ENCODE results near the gene GCK.

The GCK gene

DNA sequence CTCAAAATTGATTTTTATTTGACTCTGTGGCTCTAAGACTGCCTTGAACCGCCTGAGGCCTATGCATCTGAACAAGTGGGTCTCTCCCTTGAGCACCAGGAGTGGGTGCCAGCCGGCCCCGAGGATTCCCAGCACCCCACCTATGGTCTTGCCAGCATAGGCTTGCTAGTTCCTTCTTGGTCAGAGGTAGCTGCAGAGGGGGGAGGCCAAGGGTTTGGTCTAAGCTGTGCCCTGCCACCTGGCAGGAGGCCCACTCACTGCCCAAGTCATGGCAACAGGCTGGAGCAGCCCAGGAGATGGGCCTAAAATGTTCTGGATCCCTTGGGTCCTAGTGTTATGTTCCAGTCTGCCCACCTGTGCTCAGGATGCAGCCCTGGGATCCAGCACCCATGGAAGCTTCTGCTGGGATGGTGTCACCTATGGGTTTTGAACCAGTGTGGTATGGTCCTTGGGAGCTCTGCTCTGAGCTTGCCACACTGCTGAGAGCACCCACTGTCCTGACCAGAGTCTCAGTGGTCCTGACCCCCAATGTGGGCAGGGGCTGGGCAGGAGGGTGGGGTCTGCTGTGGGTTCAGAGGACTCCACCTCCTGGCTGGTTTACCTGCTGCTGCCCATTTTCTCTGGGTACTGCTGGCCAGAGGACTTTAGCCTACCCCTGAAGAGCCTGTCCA is 24.1 kb upstream of the GCK start:
- ATAC-seq: no peak; the same call in 2 of the 3 replicates
- no peak for TF ChIP-seq OSR1 (CRISPR knock-in tag; IDR thresholded peaks at IDR 0.05)
- TF ChIP-seq, protein P1, sequence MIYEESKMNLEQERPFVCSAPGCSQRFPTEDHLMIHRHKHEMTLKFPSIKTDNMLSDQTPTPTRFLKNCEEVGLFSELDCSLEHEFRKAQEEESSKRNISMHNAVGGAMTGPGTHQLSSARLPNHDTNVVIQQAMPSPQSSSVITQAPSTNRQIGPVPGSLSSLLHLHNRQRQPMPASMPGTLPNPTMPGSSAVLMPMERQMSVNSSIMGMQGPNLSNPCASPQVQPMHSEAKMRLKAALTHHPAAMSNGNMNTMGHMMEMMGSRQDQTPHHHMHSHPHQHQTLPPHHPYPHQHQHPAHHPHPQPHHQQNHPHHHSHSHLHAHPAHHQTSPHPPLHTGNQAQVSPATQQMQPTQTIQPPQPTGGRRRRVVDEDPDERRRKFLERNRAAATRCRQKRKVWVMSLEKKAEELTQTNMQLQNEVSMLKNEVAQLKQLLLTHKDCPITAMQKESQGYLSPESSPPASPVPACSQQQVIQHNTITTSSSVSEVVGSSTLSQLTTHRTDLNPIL (CRISPR knock-in tag; IDR thresholded peaks at IDR 0.05; ENCODE audit: low read depth): no peak
- TF ChIP-seq ESRRG (CRISPR knock-in tag; IDR thresholded peaks at IDR 0.05): no peak
- TF ChIP-seq TOX (CRISPR knock-in tag; IDR thresholded peaks at IDR 0.05; ENCODE audit: borderline replicate concordance): no peak
- no peak for TF ChIP-seq ZNF565 (CRISPR knock-in tag; conservative IDR thresholded peaks at IDR 0.05; ENCODE audit: low read depth)
- TF ChIP-seq TSHZ2 (CRISPR knock-in tag; IDR thresholded peaks at IDR 0.05): no peak
- TF ChIP-seq POU6F1 (CRISPR knock-in tag; IDR thresholded peaks at IDR 0.05; ENCODE audit: borderline replicate concordance, low read depth): no peak
- no peak for TF ChIP-seq ISL1 (CRISPR knock-in tag; IDR thresholded peaks at IDR 0.05)
- TF ChIP-seq GLIS3 (CRISPR knock-in tag; IDR thresholded peaks at IDR 0.05): no peak

GRCh38 chr7:44212581-44213184 is 23.4 kb upstream of the GCK start:
- no peak for ATAC-seq

More at GRCh38 chr7:44212581-44213184, 23.4 kb upstream of the GCK start:
- TF ChIP-seq TOX (CRISPR knock-in tag; IDR thresholded peaks at IDR 0.05; ENCODE audit: borderline replicate concordance) (no peak), TSHZ2 (CRISPR knock-in tag; IDR thresholded peaks at IDR 0.05) (no peak), ZNF565 (CRISPR knock-in tag; conservative IDR thresholded peaks at IDR 0.05; ENCODE audit: low read depth) (no peak), ARNTL (CRISPR knock-in tag; IDR thresholded peaks at IDR 0.05; ENCODE audit: borderline replicate concordance, low read depth) (no peak), CSRNP3 (CRISPR knock-in tag; IDR thresholded peaks at IDR 0.05) (no peak), CSDC2 (CRISPR knock-in tag; IDR thresholded peaks at IDR 0.05) (no peak), ZNF70 (CRISPR knock-in tag; IDR thresholded peaks at IDR 0.05) (no peak), ZFP3 (CRISPR knock-in tag; IDR thresholded peaks at IDR 0.05) (no peak), PATZ1 (CRISPR knock-in tag; IDR thresholded peaks at IDR 0.05; ENCODE audit: borderline replicate concordance) (no peak), BACH2 (CRISPR knock-in tag; IDR thresholded peaks at IDR 0.05; ENCODE audit: borderline replicate concordance) (no peak), ISL1 (CRISPR knock-in tag; IDR thresholded peaks at IDR 0.05) (no peak), ZC3H10 (CRISPR knock-in tag; IDR thresholded peaks at IDR 0.05) (no peak), RARB (CRISPR knock-in tag; IDR thresholded peaks at IDR 0.05) (no peak)
- TF ChIP-seq, protein P1 (CRISPR knock-in tag; IDR thresholded peaks at IDR 0.05; ENCODE audit: low read depth): no peak
